K562 (cell line): Measurements from ENCODE around the gene ZCCHC24. TPM values are rescaled to one million over a fixed set of nuclear protein-coding genes. Genes with fewer than 3 reads are reported as not detected.

Experiments
- ATF7 ChIP-seq: fragments of 450-650 bp; IDR thresholded peaks from 2 replicates; pipeline ENCODE4 v1.7.1; 2014; ENCODE audit warnings: mild to moderate bottlenecking, moderate library complexity
- CBX8 ChIP-seq: fragments of 200-600 bp; sonication (generic); IDR thresholded peaks from 2 replicates; pipeline ENCODE4 v1.6.1; 2012; ENCODE audit warnings: borderline replicate concordance, mixed run types, low read depth, mild to moderate bottlenecking, moderate library complexity, mixed read lengths, low read length, control low read depth, inconsistent platforms; ENCODE audit not compliant: poor library complexity, severe bottlenecking; ENCODE audit errors: extremely low read depth
- CCAR2 ChIP-seq: fragments of 200-400 bp; formaldehyde crosslinking; IDR thresholded peaks from 2 replicates; pipeline ENCODE4 v1.6.1; 2017; ENCODE audit warnings: mild to moderate bottlenecking, low read depth, low read length
- CCNT2 ChIP-seq: IDR thresholded peaks from 2 replicates; pipeline ENCODE4 v1.6.1; 2011; ENCODE audit warnings: borderline replicate concordance, low read depth, mild to moderate bottlenecking, moderate library complexity, mixed read lengths, low read length; ENCODE audit not compliant: insufficient read length; ENCODE audit errors: extremely low read depth
- HBP1 ChIP-seq: fragments of 450-650 bp; formaldehyde crosslinking; IDR thresholded peaks from 2 replicates; pipeline ENCODE4 v1.4.0; 2022; ENCODE audit warnings: missing genetic modification characterization
- HDAC2 ChIP-seq: fragments of 450-650 bp; IDR thresholded peaks from 2 replicates; pipeline ENCODE4 v1.6.1; 2016; ENCODE audit warnings: mild to moderate bottlenecking
- LCOR ChIP-seq: sonication (generic); formaldehyde crosslinking; IDR thresholded peaks from 2 replicates; pipeline ENCODE4 v1.8.0; 2022; ENCODE audit warnings: mild to moderate bottlenecking, missing genetic modification reagents
- LEF1 ChIP-seq: fragments of 450-650 bp; IDR thresholded peaks from 2 replicates; pipeline ENCODE4 v1.6.1; 2016; ENCODE audit warnings: mild to moderate bottlenecking
- MEF2A ChIP-seq: IDR thresholded peaks from 2 replicates; pipeline ENCODE4 v1.6.1; 2011; ENCODE audit warnings: low read depth, mild to moderate bottlenecking, low read length, moderate library complexity; ENCODE audit not compliant: control insufficient read depth
- MNT ChIP-seq, 2 experiments: fragments of 450-650 bp; conservative IDR thresholded peaks; 2 replicates each; pipeline ENCODE4 v1.6.1; 2017; ENCODE audit warnings: mild to moderate bottlenecking in 2 of 2, moderate library complexity in 2 of 2
- NCOR1 ChIP-seq: fragments of 450-650 bp; IDR thresholded peaks from 2 replicates; pipeline ENCODE4 v1.6.1; 2016; ENCODE audit warnings: mild to moderate bottlenecking, moderate library complexity
- NRF1 ChIP-seq, 2 experiments: fragments of 450-650 bp; IDR thresholded peaks in 1 of 2; conservative IDR thresholded peaks in 1 of 2; 2 replicates each; pipeline ENCODE4 v1.6.1; 2014; ENCODE audit warnings: mild to moderate bottlenecking in 2 of 2
- OTX1 ChIP-seq: fragments of 450-650 bp; formaldehyde crosslinking; IDR thresholded peaks from 2 replicates; pipeline ENCODE4 v1.4.0; 2022; ENCODE audit warnings: mild to moderate bottlenecking
- PHB2 ChIP-seq: fragments of 450-650 bp; IDR thresholded peaks from 2 replicates; pipeline ENCODE4 v1.6.1; 2017; ENCODE audit warnings: low read depth
- PML ChIP-seq: IDR thresholded peaks from 2 replicates; pipeline ENCODE4 v1.6.1; 2012; ENCODE audit warnings: low read length, inconsistent platforms
- POLR2H ChIP-seq: IDR thresholded peaks from 2 replicates; pipeline ENCODE4 v1.6.1; 2016; ENCODE audit warnings: missing genetic modification characterization, low read depth, mild to moderate bottlenecking, control low read depth, missing compliant biosample characterization, moderate library complexity
- SIX5 ChIP-seq, 2 experiments: IDR thresholded peaks; 2 replicates each; pipeline ENCODE4 v1.6.1; 2011; ENCODE audit warnings: low read length in 2 of 2, borderline replicate concordance in 1 of 2, low read depth in 1 of 2, mild to moderate bottlenecking in 1 of 2, moderate library complexity in 1 of 2; ENCODE audit not compliant: insufficient read depth in 1 of 2
- SMARCA4 ChIP-seq: fragments of 450-650 bp; IDR thresholded peaks from 2 replicates; pipeline ENCODE4 v1.6.1; 2016
- SMARCA5 ChIP-seq: fragments of 450-650 bp; IDR thresholded peaks from 2 replicates; pipeline ENCODE4 v1.6.1; 2016
- VEZF1 ChIP-seq: fragments of 200-800 bp; sonication (Bioruptor generic); IDR thresholded peaks from 2 replicates; pipeline ENCODE4 v1.6.1; 2017; ENCODE audit warnings: missing genetic modification characterization, missing compliant biosample characterization
- ZKSCAN8 ChIP-seq: fragments of 200-800 bp; sonication (Bioruptor generic); IDR thresholded peaks from 2 replicates; pipeline ENCODE4 v1.6.1; 2016; ENCODE audit warnings: missing genetic modification characterization, missing compliant biosample characterization
- ZNF175 ChIP-seq: fragments of 200-800 bp; sonication (Bioruptor generic); IDR thresholded peaks from 2 replicates; pipeline ENCODE4 v1.6.1; 2016; ENCODE audit warnings: low read depth, mild to moderate bottlenecking, missing genetic modification characterization, missing compliant biosample characterization
- ZNF239 ChIP-seq: fragments of 250-450 bp; sonication (Bioruptor Pico); IDR thresholded peaks from 2 replicates; pipeline ENCODE4 v1.4.0; 2020; ENCODE audit warnings: mild to moderate bottlenecking
- ZNF408 ChIP-seq: fragments of 250-450 bp; sonication (Bioruptor Pico); IDR thresholded peaks from 2 replicates; pipeline ENCODE4 v1.4.0; 2020; ENCODE audit warnings: low read depth, mild to moderate bottlenecking, moderate library complexity
- ZNF583 ChIP-seq: fragments of 250-450 bp; sonication (Bioruptor Pico); IDR thresholded peaks from 2 replicates; pipeline ENCODE4 v1.4.0; 2020
- polyA plus RNA-seq, 8 experiments: library from polyadenylated mRNA; depleted of rRNA in 4 of 8; stranded (reverse) in 5 of 8; unstranded in 3 of 8; fragments of >200 nt; fragmentation: Nextera tagmentation in 2 of 8; fragmentation: Illumina TruSeq in 1 of 8; extraction: Ambion mirVana in 2 of 8; extraction: Trizol in 1 of 8; gene quantifications; 2 replicates each; pipeline versions ENCODE4 v1.2.1 to v1.2.3, GENCODE V29; 2011 to 2014; ENCODE audit warnings: inconsistent platforms in 1 of 8, missing spikeins in 1 of 8
- total RNA-seq, 7 experiments: library from RNA; depleted of rRNA in 6 of 7; stranded (reverse); fragments of >200 nt in 6 of 7; fragmentation: Illumina TruSeq in 2 of 7; extraction: Trizol in 2 of 7; gene quantifications; 2 replicates each; pipeline versions ENCODE4 v1.2.1 to v1.2.3, GENCODE V29; 2011 to 2021; ENCODE audit warnings: low replicate concordance in 1 of 7

The ZCCHC24 gene
- total and polyA plus RNA-seq, 9 of the 15 experiments (the other 6 are each of a cell fraction or from before 2014, with no cell fraction given) = 0.84 to 11.0 (median 4.6) TPM

GRCh38 chr10:79391231-79392019 lies 54.0 kb downstream of the ZCCHC24 start (continued):
- TF ChIP-seq SIX5 (IDR thresholded peaks at IDR 0.05; ENCODE audit: borderline replicate concordance in 1 of 2, insufficient read depth in 1 of 2, low read depth in 1 of 2, low read length in 2 of 2) (no peak), CBX8 (no peak), LEF1 (peak; percentile 72; the same call in 1 of the 2 replicates), PHB2 (peak; percentile 34; the same call in 1 of the 2 replicates), MEF2A (0 out of 2 replicates have a peak, but pooled peaks have one; percentile 20), ZKSCAN8 (CRISPR knock-in tag) (0 out of 2 replicates have a peak, but pooled peaks have one; percentile 21), CCNT2 (peak; percentile 49), ATF7 (peak; percentile 33; the same call in 1 of the 2 replicates), HBP1 (CRISPR knock-in tag) (peak; percentile 73), HDAC2 (0 out of 2 replicates have a peak, but pooled peaks have one; percentile 65), VEZF1 (CRISPR knock-in tag) (peak; percentile 83), ZNF239 (CRISPR knock-in tag) (no peak), MNT (conservative IDR thresholded peaks at IDR 0.05) (peak in 1 of 2 experiments; percentile 65; a peak in 2 of 4 replicates), SMARCA5 (no peak), NCOR1 (peak; percentile 93), ZNF175 (no peak), CCAR2 (no peak), LCOR (CRISPR knock-in tag) (0 out of 2 replicates have a peak, but pooled peaks have one; percentile 26), SMARCA4 (peak; percentile 85), NRF1 (conservative IDR thresholded peaks at IDR 0.05 in 1 of 2, IDR thresholded peaks at IDR 0.05 in 1 of 2) (no peak), OTX1 (CRISPR knock-in tag) (0 out of 2 replicates have a peak, but pooled peaks have one; percentile 48), POLR2H (tag) (no peak), PML (no peak), ZNF583 (CRISPR knock-in tag) (no peak), ZNF408 (no peak)
